Measurements from ENCODE around the gene SMIM30. TPM values are rescaled to one million over a fixed set of nuclear protein-coding genes. Genes with fewer than 3 reads are reported as not detected.
A peak's percentile ranks its signal among the peaks of the same experiment; 100 is the strongest.

SMIM30 gene
- polyA plus RNA-seq, 1 experiment: 82.8 TPM

DNA sequence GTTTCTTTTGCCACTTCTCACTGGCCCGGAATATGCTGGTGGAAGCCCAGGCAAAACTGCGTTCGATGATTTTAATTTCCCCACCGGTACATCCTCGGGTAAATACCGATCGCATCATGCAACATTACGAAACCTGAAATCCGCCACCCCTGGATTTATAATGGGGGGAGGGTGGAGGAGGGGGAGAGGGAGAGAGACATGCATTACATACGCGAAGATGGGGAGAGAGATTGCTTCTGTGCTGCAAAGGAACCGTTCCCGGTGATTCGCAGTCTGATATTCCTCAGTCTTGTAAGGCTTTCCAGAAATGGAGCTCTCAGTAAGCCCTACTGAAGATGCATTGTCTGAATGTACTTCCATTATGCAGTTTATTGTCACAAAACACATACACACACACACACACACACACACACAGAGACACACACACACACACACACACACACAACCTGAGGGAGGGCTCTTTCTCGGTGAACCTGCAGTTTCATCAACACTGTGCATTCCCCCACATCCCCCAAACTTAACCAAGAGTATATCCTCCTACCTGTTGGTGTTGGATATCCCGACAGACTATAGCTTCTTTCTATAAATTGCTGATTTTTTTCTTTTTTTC, 32.5 kb downstream of the SMIM30 start:
- CTCF ChIA-PET: interaction anchor here (0.6 to 1.7 kb wide), 9 partner anchors 9 to 1112 kb away, joined by 3 to 7 read pairs (median 5); no protein-coding TSS in a partner anchor
- TF ChIP-seq CTCF (IDR thresholded peaks at IDR 0.05; ENCODE audit: low read depth, low read length): no peak
- Histone ChIP-seq H3K27me3 (ENCODE audit: control insufficient read depth, insufficient read depth, low read length) (no peaks in the 10 kb centered on the region), H3K9me3 (ENCODE audit: control insufficient read depth, insufficient read depth, low read length) (no peaks in the 10 kb centered on the region), H3K27ac (ENCODE audit: low read depth, low read length) (no peak overlapping the region), H3K4me3 (ENCODE audit: low read depth, low read length) (peak overlapping the region; percentile 62)
- POLR2A ChIA-PET: interaction anchor here (0.6 to 0.7 kb wide), 3 partner anchors 10 to 603 kb away, joined by 3 to 4 read pairs (median 4); no protein-coding TSS in a partner anchor
- no peak for DNase-seq (ENCODE audit: low read depth, low spot score)

DNA sequence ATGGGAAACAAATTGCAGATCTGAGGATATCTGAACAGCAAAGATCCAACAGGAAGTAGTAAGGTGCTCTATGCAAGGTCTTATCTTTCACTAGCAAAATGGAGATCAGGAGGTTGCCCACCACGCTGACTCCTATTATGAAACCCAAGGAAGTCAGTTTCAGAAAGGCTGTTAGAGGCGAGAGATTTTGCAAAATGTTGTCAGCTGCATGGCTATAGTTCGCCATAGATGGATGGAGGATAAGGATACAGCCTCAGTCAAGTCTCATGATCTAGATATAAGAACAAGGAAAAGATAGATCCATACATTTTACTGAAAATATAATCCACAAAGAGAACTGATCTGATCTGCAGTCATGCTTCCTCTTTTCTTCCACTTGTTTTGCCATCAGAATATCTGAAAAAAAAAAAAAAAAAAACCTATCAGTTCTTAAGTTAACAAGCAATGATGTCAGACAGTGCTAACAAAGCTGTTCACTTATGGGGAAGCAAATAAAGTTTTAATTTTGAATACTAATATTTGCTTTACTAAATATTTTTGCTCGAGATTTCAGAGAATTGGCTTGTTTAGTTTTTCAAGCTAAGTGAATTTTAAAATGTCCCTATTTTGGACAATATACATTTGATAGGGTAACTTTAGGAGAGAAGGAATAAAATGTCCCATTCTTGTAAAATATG, 33.7 kb downstream of the SMIM30 start:
- ChIA-PET CTCF (interaction anchor here (0.6 to 0.7 kb wide), 3 partner anchors 11 to 1954 kb away, joined by 3 to 7 read pairs (median 4); no protein-coding TSS in a partner anchor), POLR2A (no interaction called here)
- Histone ChIP-seq H3K27ac (ENCODE audit: low read depth, low read length) (no peak overlapping the region), H3K4me3 (ENCODE audit: low read depth, low read length) (no peak overlapping the region), H3K27me3 (ENCODE audit: control insufficient read depth, insufficient read depth, low read length) (no peaks in the 10 kb centered on the region), H3K9me3 (ENCODE audit: control insufficient read depth, insufficient read depth, low read length) (no peaks in the 10 kb centered on the region)
- TF ChIP-seq CTCF (IDR thresholded peaks at IDR 0.05; ENCODE audit: low read depth, low read length): no peak
- DNase-seq (ENCODE audit: low read depth, low spot score): no peak

DNA sequence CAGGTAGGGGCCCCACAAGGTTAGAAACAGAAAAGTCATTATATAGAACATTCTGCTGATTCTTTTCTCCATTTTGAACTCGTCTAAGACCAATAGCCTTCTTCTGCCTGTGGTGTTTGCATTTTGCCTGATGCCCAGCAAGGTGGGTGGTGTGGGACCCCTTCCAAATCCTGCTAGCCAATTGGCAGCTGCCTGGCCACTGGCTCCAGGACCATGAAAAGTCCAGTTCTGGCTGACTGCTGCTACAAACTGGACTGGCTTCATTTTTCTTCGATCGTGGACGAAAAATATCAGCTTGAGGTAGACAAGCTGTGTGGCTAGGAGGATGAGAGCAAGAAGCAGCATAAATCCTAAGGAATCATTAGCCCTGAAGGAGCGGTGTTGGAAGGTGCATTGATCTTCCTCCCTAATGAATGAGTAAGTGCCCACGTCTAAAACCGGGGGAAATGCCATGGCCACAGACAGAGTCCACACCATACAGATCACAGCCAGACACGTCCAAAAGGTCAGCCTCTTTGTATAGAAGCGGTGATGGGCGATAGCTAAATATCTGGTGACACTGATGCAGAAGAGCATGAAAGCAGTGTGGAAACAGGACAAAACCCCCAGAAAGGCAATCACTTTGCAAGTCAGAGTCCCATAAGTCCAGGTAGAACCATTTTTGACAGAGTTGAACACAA, 34.4 kb downstream of the SMIM30 start:
- Histone ChIP-seq H3K27ac (ENCODE audit: low read depth, low read length) (no peak overlapping the region), H3K27me3 (ENCODE audit: control insufficient read depth, insufficient read depth, low read length) (no peaks in the 10 kb centered on the region), H3K4me3 (ENCODE audit: low read depth, low read length) (no peak overlapping the region), H3K9me3 (ENCODE audit: control insufficient read depth, insufficient read depth, low read length) (no peaks in the 10 kb centered on the region)
- ChIA-PET CTCF (no interaction called here), POLR2A (no interaction called here)
- no peak for TF ChIP-seq CTCF (IDR thresholded peaks at IDR 0.05; ENCODE audit: low read depth, low read length)
- no peak for DNase-seq (ENCODE audit: low read depth, low spot score)

DNA sequence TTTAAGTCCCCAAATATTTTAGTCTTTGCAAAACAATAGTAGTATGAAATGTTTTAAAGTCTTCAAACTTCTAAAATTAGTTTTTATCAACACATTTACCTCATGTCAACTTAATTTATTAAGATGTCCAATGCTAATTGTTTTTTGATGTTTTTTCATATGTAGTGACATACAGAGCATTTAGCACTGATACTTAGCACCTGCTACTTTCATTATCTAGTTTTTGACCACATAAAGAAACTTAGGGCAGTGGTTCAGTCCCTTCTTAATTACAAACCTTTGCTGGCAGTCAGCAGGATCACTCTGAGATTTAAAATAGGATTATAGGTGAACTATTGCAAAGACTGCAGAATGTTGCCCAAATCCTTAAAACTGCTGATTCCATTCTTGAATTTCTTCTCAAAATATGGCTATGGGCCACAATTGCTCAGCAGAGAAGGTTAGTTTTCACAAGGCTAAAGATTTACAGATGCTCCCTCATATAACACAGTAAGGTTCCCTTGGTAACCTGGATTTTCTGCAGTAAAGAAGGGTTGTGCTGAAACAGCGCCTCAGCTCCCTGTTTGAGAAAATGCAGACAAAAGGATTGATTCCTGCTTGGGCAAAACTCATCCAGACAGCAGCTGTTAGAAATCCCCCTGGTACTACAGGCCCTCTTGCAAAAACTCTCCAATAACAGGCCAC, 35.1 kb downstream of the SMIM30 start:
- Histone ChIP-seq H3K9me3 (ENCODE audit: control insufficient read depth, insufficient read depth, low read length) (no peaks in the 10 kb centered on the region), H3K27ac (ENCODE audit: low read depth, low read length) (no peak overlapping the region), H3K27me3 (ENCODE audit: control insufficient read depth, insufficient read depth, low read length) (no peaks in the 10 kb centered on the region), H3K4me3 (ENCODE audit: low read depth, low read length) (no peak overlapping the region)
- ChIA-PET CTCF (no interaction called here), POLR2A (no interaction called here)
- TF ChIP-seq CTCF (IDR thresholded peaks at IDR 0.05; ENCODE audit: low read depth, low read length): no peak
- no peak for DNase-seq (ENCODE audit: low read depth, low spot score)
